AG09309 (cell line): ENCODE data around the gene TBC1D14.

Source experiments
- DNase-seq: peaks from one replicate; pipeline ENCODE4 v3.0.0-alpha.2; 2010; ENCODE audit warnings: low read depth
- H3K4me3 ChIP-seq: 2 replicates; pipeline ENCODE4 v1.5.1; 2011; ENCODE audit warnings: mild to moderate bottlenecking, low read depth, low read length, moderate library complexity; ENCODE audit not compliant: control insufficient read depth
- TF ChIP-seq, protein P1 (sequence below): IDR thresholded peaks from 2 replicates; pipeline ENCODE4 v1.5.1; 2011; ENCODE audit warnings: mild to moderate bottlenecking, low read depth, low read length, inconsistent platforms; ENCODE audit not compliant: insufficient read depth, control insufficient read depth; ENCODE audit errors: missing control alignments

Gene TBC1D14

GRCh38 chr4:6920171-6920570 is 10.5 kb downstream of the TBC1D14 start:
- TF ChIP-seq, protein P1, sequence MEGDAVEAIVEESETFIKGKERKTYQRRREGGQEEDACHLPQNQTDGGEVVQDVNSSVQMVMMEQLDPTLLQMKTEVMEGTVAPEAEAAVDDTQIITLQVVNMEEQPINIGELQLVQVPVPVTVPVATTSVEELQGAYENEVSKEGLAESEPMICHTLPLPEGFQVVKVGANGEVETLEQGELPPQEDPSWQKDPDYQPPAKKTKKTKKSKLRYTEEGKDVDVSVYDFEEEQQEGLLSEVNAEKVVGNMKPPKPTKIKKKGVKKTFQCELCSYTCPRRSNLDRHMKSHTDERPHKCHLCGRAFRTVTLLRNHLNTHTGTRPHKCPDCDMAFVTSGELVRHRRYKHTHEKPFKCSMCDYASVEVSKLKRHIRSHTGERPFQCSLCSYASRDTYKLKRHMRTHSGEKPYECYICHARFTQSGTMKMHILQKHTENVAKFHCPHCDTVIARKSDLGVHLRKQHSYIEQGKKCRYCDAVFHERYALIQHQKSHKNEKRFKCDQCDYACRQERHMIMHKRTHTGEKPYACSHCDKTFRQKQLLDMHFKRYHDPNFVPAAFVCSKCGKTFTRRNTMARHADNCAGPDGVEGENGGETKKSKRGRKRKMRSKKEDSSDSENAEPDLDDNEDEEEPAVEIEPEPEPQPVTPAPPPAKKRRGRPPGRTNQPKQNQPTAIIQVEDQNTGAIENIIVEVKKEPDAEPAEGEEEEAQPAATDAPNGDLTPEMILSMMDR = no peak
- no peak for DNase-seq
- H3K4me3 ChIP-seq = no peak overlapping the region

- TF ChIP-seq, protein P1 = no peak
- DNase-seq = no peak
- no peak overlapping the region for H3K4me3 ChIP-seq
Observed at GRCh38 chr4:6923507-6923906, 13.9 kb downstream of the TBC1D14 start.

DNA sequence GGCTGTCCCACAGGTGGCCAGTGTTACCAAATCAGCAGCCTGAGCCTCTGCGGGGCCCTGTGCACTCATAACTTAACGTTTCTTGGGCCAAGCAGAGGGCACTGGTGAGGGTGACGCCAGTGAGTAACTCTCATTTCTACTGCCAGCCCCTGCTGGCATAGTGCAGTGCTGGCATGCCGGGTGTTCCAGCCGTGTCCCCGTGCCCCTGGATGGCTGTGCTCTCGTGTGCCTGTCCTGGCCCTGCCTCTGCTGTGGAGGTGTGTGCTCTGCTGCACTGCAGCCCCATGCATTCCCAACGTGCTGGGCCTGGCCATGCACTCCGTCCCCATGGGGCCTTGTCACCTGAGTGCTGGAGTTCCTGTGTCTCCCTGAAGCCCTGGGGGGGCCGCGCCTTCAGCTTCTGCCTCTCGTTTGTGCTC is 14.7 kb downstream of the TBC1D14 start:
- TF ChIP-seq, protein P1 = no peak
- no peak overlapping the region for H3K4me3 ChIP-seq
- no peak for DNase-seq

GRCh38 chr4:6925357-6925836 is 15.8 kb downstream of the TBC1D14 start:
- TF ChIP-seq, protein P1 = no peak
- DNase-seq = no peak
- H3K4me3 ChIP-seq = no peak overlapping the region

GRCh38 chr4:6926081-6926480 is 16.5 kb downstream of the TBC1D14 start:
- H3K4me3 ChIP-seq = no peak overlapping the region
- TF ChIP-seq, protein P1 = no peak
- DNase-seq = no peak

GRCh38 chr4:6926681-6927478 is 17.3 kb downstream of the TBC1D14 start:
- TF ChIP-seq, protein P1 = no peak
- no peak overlapping the region for H3K4me3 ChIP-seq
- no peak for DNase-seq
